NCI-H1105 treated with DMSO at 0.1 percent for 48 hours (cell line): ENCODE data around the gene SCP2.

Experiments
- DNase-seq: peaks from one replicate; lab custom pipeline; 2025; lab: John Stamatoyannopoulos, UW

The SCP2 gene

GRCh38 chr1:52927212-52928014 is at the start of gene SCP2:
Gene SCP2 (plus strand): TSS chr1:52927276. CDS start chr1:52927397, 121 bp downstream.
- peak; percentile 69 for DNase-seq

GRCh38 chr1:52877554-52877953 is 49.5 kb upstream of the SCP2 start:
- DNase-seq, result no peak

- DNase-seq, result no peak
Observed at GRCh38 chr1:52880206-52880605, 46.9 kb upstream of the SCP2 start.

- no peak for DNase-seq
Observed at GRCh38 chr1:52887483-52887882, 39.6 kb upstream of the SCP2 start.

- no peak for DNase-seq
Observed at GRCh38 chr1:52892424-52893215, 34.5 kb upstream of the SCP2 start.

GRCh38 chr1:52899445-52899894 is 27.6 kb upstream of the SCP2 start:
- no peak for DNase-seq

GRCh38 chr1:52900402-52900801 is 26.7 kb upstream of the SCP2 start:
- no peak for DNase-seq

- DNase-seq, result no peak
Observed at GRCh38 chr1:52901384-52901783, 25.7 kb upstream of the SCP2 start.

- no peak for DNase-seq
Observed at GRCh38 chr1:52904208-52904926, 22.7 kb upstream of the SCP2 start.

- DNase-seq, result peak; percentile 29
Observed at GRCh38 chr1:52904927-52905698, 22.0 kb upstream of the SCP2 start.

- no peak for DNase-seq
Observed at GRCh38 chr1:52906135-52906603, 20.9 kb upstream of the SCP2 start.

- no peak for DNase-seq
Observed at GRCh38 chr1:52907068-52907811, 19.8 kb upstream of the SCP2 start.

GRCh38 chr1:52907812-52908153 is 19.3 kb upstream of the SCP2 start:
- DNase-seq, result no peak

- no peak for DNase-seq
Observed at GRCh38 chr1:52911541-52911940, 15.5 kb upstream of the SCP2 start.

GRCh38 chr1:52913014-52913413 is 14.1 kb upstream of the SCP2 start:
- DNase-seq, result no peak

- DNase-seq, result peak; percentile 1
Observed at GRCh38 chr1:52913537-52913936, 13.5 kb upstream of the SCP2 start.

GRCh38 chr1:52914463-52914862 is 12.6 kb upstream of the SCP2 start:
- no peak for DNase-seq

- DNase-seq, result no peak
Observed at GRCh38 chr1:52915211-52915854, 11.7 kb upstream of the SCP2 start.

- no peak for DNase-seq
Observed at GRCh38 chr1:52915855-52916220, 11.2 kb upstream of the SCP2 start.

GRCh38 chr1:52916241-52916975 is 10.7 kb upstream of the SCP2 start:
- no peak for DNase-seq
